ENCODE results near the gene STXBP2. TPM values are rescaled to one million over a fixed set of nuclear protein-coding genes. Genes with fewer than 3 reads are reported as not detected.

STXBP2 gene
- total RNA-seq, 3 donors from 2014 or later (not counting 1 experiment from before 2014, with no cell fraction given) = 366 to 409 (median 384) TPM

- WGBS (ENCODE audit: insufficient coverage) = 86% methylated on average over 29 of the region's 31 CpGs
- no peak for ATAC-seq
- H3K4me1 ChIP-seq (ENCODE audit: control insufficient read depth, insufficient read depth, low read length) = no peaks in the 10 kb centered on the region
- no peaks in the 10 kb centered on the region for H3K27me3 ChIP-seq (ENCODE audit: control insufficient read depth, insufficient read depth, low read length)
- no peak overlapping the region for H3K4me3 Mint-ChIP-seq
- H3K36me3 ChIP-seq (ENCODE audit: control insufficient read depth, insufficient read depth, low read length) = no peaks in the 10 kb centered on the region
- H3K27ac Mint-ChIP-seq = no peak overlapping the region
- intact Hi-C loops (cut with micrococcal nuclease) = no loop called here
- no peaks in the 10 kb centered on the region for H3K36me3 Mint-ChIP-seq
- H3K4me3 ChIP-seq (ENCODE audit: low read length) = no peak overlapping the region
- peaks cover 0 to under 1% of the 10 kb centered on the region in 2 donors for H3K9me3 Mint-ChIP-seq
- DNase-seq = no peak
- H3K27ac ChIP-seq (ENCODE audit: low read length) = no peak overlapping the region
- no peak for TF ChIP-seq CTCF (IDR thresholded peaks at IDR 0.05)
- peaks cover 0 to 3% of the 10 kb centered on the region in 2 donors for H3K27me3 Mint-ChIP-seq (ENCODE audit: low read depth in 2 of 2)
- peaks cover 2% of the 10 kb centered on the region for H3K9me3 ChIP-seq (ENCODE audit: control insufficient read depth, insufficient read depth, low read length)
- H3K4me1 Mint-ChIP-seq = peaks cover 0 to 3% of the 10 kb centered on the region in 2 donors
These were observed 26.2 kb upstream of the STXBP2 start for GRCh38 chr19:7610491-7611240.

DNA sequence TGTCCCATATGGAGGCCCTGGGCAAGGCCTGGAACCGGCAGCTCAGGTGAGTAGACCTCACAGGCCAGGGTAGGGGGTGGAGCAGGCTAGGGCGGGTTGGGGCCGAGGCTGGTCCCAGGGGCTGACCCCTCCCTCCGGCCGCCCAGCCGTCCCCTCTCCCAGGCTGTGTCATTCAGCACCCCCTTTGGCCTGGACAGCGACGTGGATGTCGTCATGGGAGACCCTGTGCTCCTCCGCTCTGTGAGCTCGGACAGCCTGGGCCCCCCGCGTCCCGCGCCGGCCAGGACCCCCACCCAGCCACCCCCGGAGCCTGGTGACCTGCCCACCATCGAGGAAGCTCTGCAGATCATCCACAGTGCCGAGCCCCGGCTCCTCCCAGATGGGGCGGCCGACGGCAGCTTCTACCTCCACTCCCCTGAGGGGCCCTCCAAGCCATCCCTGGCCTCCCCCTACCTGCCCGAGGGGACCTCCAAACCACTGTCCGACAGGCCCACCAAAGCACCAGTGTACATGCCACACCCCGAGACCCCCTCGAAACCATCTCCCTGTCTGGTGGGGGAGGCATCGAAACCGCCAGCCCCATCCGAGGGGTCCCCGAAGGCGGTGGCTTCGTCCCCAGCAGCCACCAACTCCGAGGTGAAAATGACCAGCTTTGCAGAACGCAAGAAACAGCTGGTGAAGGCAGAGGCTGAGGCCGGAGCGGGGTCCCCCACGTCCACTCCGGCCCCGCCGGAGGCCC is 25.2 kb upstream of the STXBP2 start:
- Mint-ChIP-seq H3K27ac (no peak overlapping the region), H3K36me3 (no peaks in the 10 kb centered on the region), H3K4me3 (no peak overlapping the region), H3K9me3 (no peaks in the 10 kb centered on the region), H3K27me3 (ENCODE audit: low read depth in 2 of 2) (no peaks in the 10 kb centered on the region), H3K4me1 (no peaks in the 10 kb centered on the region)
- H3K4me1 ChIP-seq (ENCODE audit: control insufficient read depth, insufficient read depth, low read length) = no peaks in the 10 kb centered on the region
- no peak overlapping the region for H3K27ac ChIP-seq (ENCODE audit: low read length)
- 93% methylated on average over 41 of the region's 41 CpGs for WGBS (ENCODE audit: insufficient coverage)
- ATAC-seq (no peak), DNase-seq (no peak)
- intact Hi-C loops (cut with micrococcal nuclease) = no loop called here
- H3K9me3 ChIP-seq (ENCODE audit: control insufficient read depth, insufficient read depth, low read length) = no peaks in the 10 kb centered on the region
- H3K4me3 ChIP-seq (ENCODE audit: low read length) = no peak overlapping the region
- no peaks in the 10 kb centered on the region for H3K27me3 ChIP-seq (ENCODE audit: control insufficient read depth, insufficient read depth, low read length)
- no peak for TF ChIP-seq CTCF (IDR thresholded peaks at IDR 0.05)
- H3K36me3 ChIP-seq (ENCODE audit: control insufficient read depth, insufficient read depth, low read length) = no peaks in the 10 kb centered on the region

DNA sequence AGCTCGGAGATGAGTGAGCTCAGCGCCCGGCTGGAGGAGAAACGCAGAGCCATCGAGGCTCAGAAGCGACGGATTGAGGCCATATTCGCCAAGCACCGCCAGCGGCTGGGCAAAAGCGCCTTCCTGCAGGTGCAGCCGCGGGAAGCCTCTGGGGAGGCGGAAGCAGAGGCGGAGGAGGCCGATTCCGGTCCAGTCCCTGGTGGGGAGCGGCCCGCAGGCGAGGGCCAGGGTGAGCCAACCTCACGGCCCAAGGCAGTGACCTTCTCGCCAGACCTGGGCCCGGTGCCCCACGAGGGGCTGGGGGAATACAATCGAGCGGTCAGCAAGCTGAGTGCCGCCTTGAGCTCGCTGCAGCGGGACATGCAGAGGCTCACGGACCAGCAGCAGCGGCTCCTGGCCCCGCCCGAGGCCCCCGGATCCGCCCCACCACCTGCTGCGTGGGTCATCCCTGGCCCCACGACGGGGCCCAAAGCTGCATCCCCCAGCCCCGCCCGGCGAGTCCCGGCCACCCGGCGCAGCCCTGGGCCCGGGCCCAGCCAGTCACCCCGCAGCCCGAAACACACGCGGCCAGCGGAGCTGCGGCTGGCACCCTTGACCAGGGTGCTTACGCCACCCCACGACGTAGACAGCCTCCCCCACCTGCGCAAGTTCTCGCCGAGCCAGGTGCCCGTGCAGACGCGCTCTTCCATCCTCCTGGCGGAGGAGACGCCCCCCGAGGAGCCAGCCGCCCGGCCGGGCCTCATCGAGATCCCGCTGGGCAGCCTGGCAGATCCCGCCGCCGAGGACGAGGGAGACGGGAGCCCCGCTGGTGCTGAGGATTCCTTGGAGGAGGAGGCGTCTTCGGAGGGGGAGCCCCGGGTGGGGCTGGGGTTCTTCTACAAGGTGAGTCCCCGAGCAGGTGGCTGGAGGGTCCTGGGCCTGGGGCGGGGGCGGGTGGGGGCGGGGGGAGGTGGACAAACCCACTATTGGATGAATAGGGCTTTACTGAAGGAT is 24.3 kb upstream of the STXBP2 start:
- Mint-ChIP-seq H3K4me3 (no peak overlapping the region), H3K4me1 (no peaks in the 10 kb centered on the region), H3K36me3 (no peaks in the 10 kb centered on the region), H3K27me3 (ENCODE audit: low read depth in 2 of 2) (no peaks in the 10 kb centered on the region), H3K9me3 (no peaks in the 10 kb centered on the region), H3K27ac (no peak overlapping the region)
- intact Hi-C loops (cut with micrococcal nuclease) = no loop called here
- 95% methylated on average over 77 of the region's 81 CpGs for WGBS (ENCODE audit: insufficient coverage)
- no peak overlapping the region for H3K4me3 ChIP-seq (ENCODE audit: low read length)
- H3K27me3 ChIP-seq (ENCODE audit: control insufficient read depth, insufficient read depth, low read length) = no peaks in the 10 kb centered on the region
- no peak for DNase-seq
- no peak overlapping the region for H3K27ac ChIP-seq (ENCODE audit: low read length)
- ATAC-seq = no peak
- H3K4me1 ChIP-seq (ENCODE audit: control insufficient read depth, insufficient read depth, low read length) = no peaks in the 10 kb centered on the region
- no peak for TF ChIP-seq CTCF (IDR thresholded peaks at IDR 0.05)
- no peaks in the 10 kb centered on the region for H3K9me3 ChIP-seq (ENCODE audit: control insufficient read depth, insufficient read depth, low read length)
- H3K36me3 ChIP-seq (ENCODE audit: control insufficient read depth, insufficient read depth, low read length) = no peaks in the 10 kb centered on the region
